HG02759 (cell line): Measurements from ENCODE around the gene ADM2.

Source experiments
- ATAC-seq: cut with Tn5 transposase; IDR thresholded peaks from one replicate; pipeline ENCODE4 v1.9.1; 2021; ENCODE audit warnings: mild to moderate bottlenecking, moderate library complexity; ENCODE audit not compliant: unreplicated experiment

Gene ADM2

GRCh38 chr22:50523806-50524675, 42.7 kb downstream of the ADM2 start:
- no peak for ATAC-seq

- ATAC-seq: no peak
Observed at GRCh38 chr22:50524676-50525103, 43.3 kb downstream of the ADM2 start.

- ATAC-seq: peak; percentile 48
Observed at GRCh38 chr22:50525104-50525857, 43.9 kb downstream of the ADM2 start, which contains the start of gene SCO2. TSS of gene SCO2 (minus strand) at chr22:50525598. CDS start at chr22:50524411, 1,187 bp downstream.

GRCh38 chr22:50525858-50526107, 44.4 kb downstream of the ADM2 start:
- ATAC-seq: peak; percentile 25

- ATAC-seq: peak; percentile 31
Observed at GRCh38 chr22:50526108-50526833, 44.9 kb downstream of the ADM2 start.

- no peak for ATAC-seq
Observed at GRCh38 chr22:50526834-50527801, 45.8 kb downstream of the ADM2 start.

GRCh38 chr22:50527921-50528681, 46.8 kb downstream of the ADM2 start:
- no peak for ATAC-seq

- ATAC-seq: no peak
Observed at GRCh38 chr22:50528682-50529415, 47.5 kb downstream of the ADM2 start.

GRCh38 chr22:50529416-50529896, 48.1 kb downstream of the ADM2 start:
- no peak for ATAC-seq

GRCh38 chr22:50529897-50530579, 48.7 kb downstream of the ADM2 start, which contains the start of gene TYMP:
TSS of gene TYMP (minus strand) at chr22:50530012. CDS start at chr22:50529709, 303 bp downstream.
- ATAC-seq: peak; percentile 25

GRCh38 chr22:50530580-50530876, 49.2 kb downstream of the ADM2 start:
- no peak for ATAC-seq

GRCh38 chr22:50530877-50531545, 49.7 kb downstream of the ADM2 start:
- no peak for ATAC-seq

GRCh38 chr22:50531546-50531961, 50.2 kb downstream of the ADM2 start:
- ATAC-seq: no peak

GRCh38 chr22:50531962-50532674, 50.8 kb downstream of the ADM2 start:
- no peak for ATAC-seq

- ATAC-seq: no peak
Observed at GRCh38 chr22:50532824-50533796, 51.8 kb downstream of the ADM2 start.
